DOHH2 (cell line): ENCODE data around the gene RANBP3.
"Not testable (repeated sequence)": the region's sequence is repeated elsewhere in the genome, so short reads cannot be mapped to it uniquely, and the experiment has no call there.

Experiments
- H3F3A ChIP-seq: fragments of 200-600 bp; sonication (generic), shearing (Covaris generic); 2 replicates; pipeline ENCODE4 v1.6.0; 2016; ENCODE audit warnings: antibody characterized with exemption, mild to moderate bottlenecking; ENCODE audit not compliant: control insufficient read depth, insufficient read depth
- H3K27ac ChIP-seq: fragments of 200-600 bp; sonication (generic); 2 replicates; pipeline ENCODE4 v1.5.1; 2014; ENCODE audit warnings: low read depth, mild to moderate bottlenecking, low read length, moderate library complexity
- H3K27me3 ChIP-seq: fragments of 200-600 bp; sonication (generic); 2 replicates; pipeline ENCODE4 v1.6.1; 2014; ENCODE audit warnings: mild to moderate bottlenecking, low read length, mixed read lengths; ENCODE audit not compliant: control insufficient read depth
- H3K36me3 ChIP-seq: fragments of 200-600 bp; sonication (generic); 2 replicates; pipeline ENCODE4 v1.6.1; 2014; ENCODE audit warnings: mild to moderate bottlenecking, low read length, moderate library complexity, mixed read lengths; ENCODE audit not compliant: control insufficient read depth
- H3K4me1 ChIP-seq: fragments of 200-600 bp; sonication (generic); 2 replicates; pipeline ENCODE4 v1.6.1; 2014; ENCODE audit warnings: mild to moderate bottlenecking, low read length, mixed read lengths; ENCODE audit not compliant: control insufficient read depth
- H3K4me2 ChIP-seq: fragments of 200-600 bp; sonication (generic); 2 replicates; pipeline ENCODE4 v1.6.0; 2014; ENCODE audit warnings: mild to moderate bottlenecking, low read length, moderate library complexity
- H3K4me3 ChIP-seq: fragments of 200-600 bp; sonication (generic); 2 replicates; pipeline ENCODE4 v1.5.1; 2014; ENCODE audit warnings: mild to moderate bottlenecking, low read length, mixed read lengths
- H3K79me2 ChIP-seq: fragments of 200-600 bp; sonication (generic); 2 replicates; pipeline ENCODE4 v1.6.1; 2014; ENCODE audit warnings: mild to moderate bottlenecking, low read length, mixed read lengths; ENCODE audit not compliant: control insufficient read depth
- H3K9me2 ChIP-seq: fragments of 200-600 bp; sonication (generic); replicated peaks from 2 replicates; pipeline ENCODE4 v1.6.1; 2014; ENCODE audit warnings: mild to moderate bottlenecking, low read length, mixed read lengths; ENCODE audit not compliant: control insufficient read depth
- H3K9me3 ChIP-seq: fragments of 200-600 bp; sonication (generic); 2 replicates; pipeline ENCODE4 v1.6.1; 2014; ENCODE audit warnings: antibody characterized with exemption, low read length, mixed read lengths; ENCODE audit not compliant: control insufficient read depth, insufficient read depth
- H4K20me1 ChIP-seq: fragments of 200-600 bp; sonication (generic); 2 replicates; pipeline ENCODE4 v1.6.0; 2014; ENCODE audit warnings: low read depth, mild to moderate bottlenecking, antibody characterized with exemption, low read length, moderate library complexity; ENCODE audit not compliant: control insufficient read depth, insufficient read depth
- EZH2phosphoT487 ChIP-seq: fragments of 200-600 bp; sonication (generic); IDR thresholded peaks from 2 replicates; pipeline ENCODE4 v1.6.1; 2017; ENCODE audit warnings: borderline replicate concordance, mild to moderate bottlenecking, antibody characterized with exemption, low read length, moderate library complexity, mixed read lengths
- TF ChIP-seq, protein P1 (sequence below): fragments of 200-600 bp; sonication (generic); IDR thresholded peaks from one replicate; pipeline ENCODE4 v1.5.1; 2014; ENCODE audit warnings: antibody characterized with exemption, mild to moderate bottlenecking, low read depth, low read length; ENCODE audit not compliant: poor library complexity, severe bottlenecking

The RANBP3 gene

DNA sequence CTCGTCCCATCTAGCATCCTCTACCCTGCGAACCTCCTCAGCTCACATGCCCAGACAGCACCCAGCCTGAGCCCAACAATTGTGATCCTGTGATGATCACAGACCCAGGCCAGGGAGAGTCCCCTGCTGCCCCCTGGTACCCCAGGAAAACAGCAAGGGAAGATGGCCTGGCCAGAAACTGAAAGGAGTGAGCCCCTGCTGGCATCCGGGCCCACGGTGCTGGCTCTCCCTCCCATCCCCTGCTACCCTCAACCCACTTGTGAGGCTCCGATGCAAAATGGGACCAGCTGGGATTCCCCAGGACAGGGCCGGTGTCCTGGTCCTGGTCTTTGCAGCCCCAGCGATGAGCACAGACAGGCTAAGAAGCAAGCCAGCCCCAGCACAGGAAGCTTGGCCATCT lies 14.1 kb downstream of the RANBP3 start:
- H3K4me1 ChIP-seq, result peaks cover 23% of the 10 kb centered on the region
- no peak overlapping the region for H3K4me3 ChIP-seq
- H3K36me3 ChIP-seq, result peaks cover 51% of the 10 kb centered on the region
- no peak overlapping the region for H3K4me2 ChIP-seq
- H3K79me2 ChIP-seq, result peaks cover 100% of the 10 kb centered on the region
- no peaks in the 10 kb centered on the region for H3K9me3 ChIP-seq
- H4K20me1 ChIP-seq, result peaks cover 58% of the 10 kb centered on the region
- no peaks in the 10 kb centered on the region for H3K9me2 ChIP-seq
- H3K27me3 ChIP-seq, result no peaks in the 10 kb centered on the region
- no peaks in the 10 kb centered on the region for H3F3A ChIP-seq
- TF ChIP-seq, protein P1, sequence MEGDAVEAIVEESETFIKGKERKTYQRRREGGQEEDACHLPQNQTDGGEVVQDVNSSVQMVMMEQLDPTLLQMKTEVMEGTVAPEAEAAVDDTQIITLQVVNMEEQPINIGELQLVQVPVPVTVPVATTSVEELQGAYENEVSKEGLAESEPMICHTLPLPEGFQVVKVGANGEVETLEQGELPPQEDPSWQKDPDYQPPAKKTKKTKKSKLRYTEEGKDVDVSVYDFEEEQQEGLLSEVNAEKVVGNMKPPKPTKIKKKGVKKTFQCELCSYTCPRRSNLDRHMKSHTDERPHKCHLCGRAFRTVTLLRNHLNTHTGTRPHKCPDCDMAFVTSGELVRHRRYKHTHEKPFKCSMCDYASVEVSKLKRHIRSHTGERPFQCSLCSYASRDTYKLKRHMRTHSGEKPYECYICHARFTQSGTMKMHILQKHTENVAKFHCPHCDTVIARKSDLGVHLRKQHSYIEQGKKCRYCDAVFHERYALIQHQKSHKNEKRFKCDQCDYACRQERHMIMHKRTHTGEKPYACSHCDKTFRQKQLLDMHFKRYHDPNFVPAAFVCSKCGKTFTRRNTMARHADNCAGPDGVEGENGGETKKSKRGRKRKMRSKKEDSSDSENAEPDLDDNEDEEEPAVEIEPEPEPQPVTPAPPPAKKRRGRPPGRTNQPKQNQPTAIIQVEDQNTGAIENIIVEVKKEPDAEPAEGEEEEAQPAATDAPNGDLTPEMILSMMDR, result no peak
- TF ChIP-seq EZH2phosphoT487, result no peak
- no peak overlapping the region for H3K27ac ChIP-seq

DNA sequence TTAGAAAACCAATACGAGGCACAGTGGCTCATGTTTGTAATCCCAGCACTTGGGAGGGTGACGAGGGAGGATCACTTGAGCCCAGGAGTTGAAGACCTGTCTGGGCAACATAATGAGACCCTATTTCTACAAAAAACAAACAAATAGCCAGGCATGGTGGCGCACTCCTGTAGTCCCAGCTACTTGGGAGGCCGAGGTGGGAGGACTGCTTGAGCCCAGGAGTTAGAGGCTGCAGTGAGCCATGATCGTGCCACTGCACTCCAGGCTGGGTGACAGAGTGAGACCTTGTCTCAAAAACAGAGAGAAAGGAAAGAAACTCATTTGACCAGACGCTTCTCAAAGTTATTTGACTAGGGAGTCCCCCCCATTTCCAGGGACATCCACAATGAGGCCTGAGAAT lies 14.7 kb downstream of the RANBP3 start:
- not testable (repeated sequence) for H3K9me3 ChIP-seq, H3K9me2 ChIP-seq, H3F3A ChIP-seq, H3K4me3 ChIP-seq, H3K4me2 ChIP-seq, H3K27ac ChIP-seq, H3K27me3 ChIP-seq
- H3K79me2 ChIP-seq, result peaks cover 100% of the 10 kb centered on the region
- peaks cover 58% of the 10 kb centered on the region for H4K20me1 ChIP-seq
- peaks cover 17% of the 10 kb centered on the region for H3K4me1 ChIP-seq
- peaks cover 52% of the 10 kb centered on the region for H3K36me3 ChIP-seq

DNA sequence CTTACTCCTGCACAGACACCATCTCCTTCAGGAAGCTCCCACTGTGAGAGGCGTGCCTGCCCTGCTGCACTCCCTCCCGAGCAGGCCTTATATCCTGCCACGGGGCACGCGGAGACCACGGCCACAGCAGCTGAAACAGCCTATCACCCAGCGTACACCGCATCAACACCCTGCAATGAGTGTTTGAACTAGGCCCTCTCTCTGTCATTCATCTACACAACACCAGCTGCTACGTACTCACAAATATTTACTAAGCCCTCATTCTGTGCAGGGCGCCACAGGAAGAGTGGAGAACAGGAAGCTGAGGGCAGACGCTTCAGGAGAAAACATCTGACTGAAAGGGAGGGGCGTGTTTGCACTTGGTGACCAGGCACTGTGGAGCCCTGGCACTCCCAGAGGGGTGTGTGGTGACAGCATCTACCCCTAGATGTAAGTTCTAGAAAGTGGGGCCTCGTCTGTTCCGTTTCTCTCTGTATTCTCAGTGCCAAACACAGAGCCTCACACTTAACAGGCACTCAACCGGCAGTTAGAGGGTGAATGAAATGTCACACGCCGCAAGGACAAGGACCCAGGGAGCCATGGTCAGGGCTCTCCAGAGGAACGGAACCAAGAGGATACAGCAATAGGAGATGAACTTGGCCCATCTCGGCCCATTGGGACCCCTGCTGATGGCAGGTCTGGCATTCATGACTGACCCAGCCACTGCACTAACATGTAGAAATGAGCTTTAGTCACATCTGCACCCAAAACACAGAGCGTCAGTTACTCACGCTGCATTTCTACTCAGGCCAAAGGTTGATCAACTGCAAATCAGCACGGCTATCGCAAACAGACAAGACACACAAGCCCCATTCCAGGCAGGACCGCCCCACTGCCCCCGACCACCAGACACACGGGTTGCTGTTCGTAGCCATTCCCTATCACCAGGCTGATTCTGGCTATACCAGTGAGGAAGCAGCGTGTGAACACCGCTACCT lies 15.7 kb downstream of the RANBP3 start:
- peaks cover 53% of the 10 kb centered on the region for H4K20me1 ChIP-seq
- H3K36me3 ChIP-seq, result peaks cover 49% of the 10 kb centered on the region
- H3K4me2 ChIP-seq, result no peak overlapping the region

DNA sequence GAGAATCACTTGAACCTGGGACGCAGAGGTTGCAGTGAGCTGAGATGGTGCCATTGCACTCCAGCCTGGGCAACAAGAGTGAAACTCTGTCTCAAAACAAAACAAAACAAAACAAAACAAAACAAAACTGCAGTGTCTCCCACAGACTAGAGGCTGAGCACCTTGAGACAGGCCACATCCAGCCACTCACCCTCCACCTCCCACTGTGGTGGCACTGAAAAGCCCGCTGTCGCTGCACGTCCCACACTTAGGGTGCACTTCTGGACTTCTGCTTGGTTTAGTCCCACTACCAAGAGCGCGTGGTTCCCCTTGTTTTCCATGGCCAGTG lies 16.3 kb downstream of the RANBP3 start:
- peaks cover 52% of the 10 kb centered on the region for H4K20me1 ChIP-seq
- not testable (repeated sequence) for H3K4me2 ChIP-seq, H3K27ac ChIP-seq

More for the DNA sequence above, 15.7 kb downstream of the RANBP3 start:
- no peaks in the 10 kb centered on the region for H3F3A ChIP-seq
- H3K9me3 ChIP-seq, result no peaks in the 10 kb centered on the region
- no peaks in the 10 kb centered on the region for H3K9me2 ChIP-seq
- H3K79me2 ChIP-seq, result peaks cover 100% of the 10 kb centered on the region
- no peak overlapping the region for H3K27ac ChIP-seq
- TF ChIP-seq EZH2phosphoT487, result no peak
- TF ChIP-seq, protein P1, result no peak
- H3K27me3 ChIP-seq, result no peaks in the 10 kb centered on the region
- no peak overlapping the region for H3K4me3 ChIP-seq
- peaks cover 9% of the 10 kb centered on the region for H3K4me1 ChIP-seq

More for the DNA sequence above, 16.3 kb downstream of the RANBP3 start:
- peaks cover 100% of the 10 kb centered on the region for H3K79me2 ChIP-seq
- H3K27me3 ChIP-seq, H3K4me3 ChIP-seq, H3K9me2 ChIP-seq, H3K9me3 ChIP-seq, H3F3A ChIP-seq: not testable (repeated sequence)
- peaks cover 14% of the 10 kb centered on the region for H3K4me1 ChIP-seq
- H3K36me3 ChIP-seq, result peaks cover 47% of the 10 kb centered on the region
